OCI-LY1 (cell line): ENCODE data around the gene TESK2.

ENCODE experiments used
- H2AFZ ChIP-seq: fragments of 200-600 bp; sonication (generic), shearing (Covaris generic); 2 replicates; pipeline ENCODE4 v1.6.0; 2014; ENCODE audit warnings: antibody characterized with exemption, mild to moderate bottlenecking, low read length
- H3F3A ChIP-seq: fragments of 200-600 bp; sonication (generic), shearing (Covaris generic); 2 replicates; pipeline ENCODE4 v1.6.0; 2014; ENCODE audit warnings: mild to moderate bottlenecking, antibody characterized with exemption, low read length, moderate library complexity; ENCODE audit not compliant: insufficient read depth
- H3K27ac ChIP-seq: fragments of 200-600 bp; sonication (generic); 2 replicates; pipeline ENCODE4 v1.5.1; 2014; ENCODE audit warnings: low read length, mixed run types, mild to moderate bottlenecking, low read depth; ENCODE audit not compliant: poor library complexity, severe bottlenecking
- H3K27me3 ChIP-seq: fragments of 200-600 bp; sonication (generic); 2 replicates; pipeline ENCODE4 v1.6.0; 2014; ENCODE audit warnings: antibody characterized with exemption, mild to moderate bottlenecking, low read length, moderate library complexity; ENCODE audit not compliant: insufficient read depth
- H3K36me3 ChIP-seq: fragments of 200-600 bp; sonication (generic); 2 replicates; pipeline ENCODE4 v1.6.1; 2014; ENCODE audit warnings: mild to moderate bottlenecking, antibody characterized with exemption, low read length, moderate library complexity, mixed read lengths; ENCODE audit not compliant: insufficient read depth
- H3K4me1 ChIP-seq: fragments of 200-600 bp; sonication (generic); 2 replicates; pipeline ENCODE4 v1.5.1; 2014; ENCODE audit warnings: mild to moderate bottlenecking, low read length, moderate library complexity; ENCODE audit not compliant: insufficient read depth, severe bottlenecking
- H3K4me2 ChIP-seq: fragments of 200-600 bp; sonication (generic), shearing (Covaris generic); 2 replicates; pipeline ENCODE4 v1.6.1; 2014; ENCODE audit warnings: low read length
- H3K4me3 ChIP-seq: fragments of 200-600 bp; sonication (generic); 2 replicates; pipeline ENCODE4 v1.5.1; 2014; ENCODE audit warnings: low read length, low read depth, mild to moderate bottlenecking, mixed read lengths; ENCODE audit not compliant: poor library complexity, severe bottlenecking
- H3K79me2 ChIP-seq: fragments of 200-600 bp; shearing (Covaris generic); 2 replicates; pipeline ENCODE4 v1.6.1; 2016; ENCODE audit warnings: mixed run types, low read length, mixed read lengths; ENCODE audit not compliant: insufficient read depth
- H3K9ac ChIP-seq: fragments of 200-600 bp; sonication (generic), shearing (Covaris generic); 2 replicates; pipeline ENCODE4 v1.6.1; 2014; ENCODE audit warnings: mild to moderate bottlenecking, low read length, mixed read lengths
- H3K9me2 ChIP-seq: fragments of 200-600 bp; sonication (generic), shearing (Covaris generic); 2 replicates; pipeline ENCODE4 v1.6.1; 2014; ENCODE audit warnings: low read depth, mild to moderate bottlenecking, low read length, mixed read lengths
- H3K9me3 ChIP-seq: fragments of 200-600 bp; shearing (Covaris generic); 2 replicates; pipeline ENCODE4 v1.6.1; 2014; ENCODE audit warnings: low read length, mixed read lengths
- H4K20me1 ChIP-seq: fragments of 200-600 bp; sonication (generic), shearing (Covaris generic); 2 replicates; pipeline ENCODE4 v1.6.0; 2016; ENCODE audit warnings: mild to moderate bottlenecking, low read length; ENCODE audit not compliant: insufficient read depth
- EZH2 ChIP-seq: fragments of 200-600 bp; sonication (generic), shearing (Covaris generic); IDR thresholded peaks from 2 replicates; pipeline ENCODE4 v1.8.0; 2017; ENCODE audit warnings: borderline replicate concordance, mixed run types, mild to moderate bottlenecking, antibody characterized with exemption, low read length, moderate library complexity, mixed read lengths
- TF ChIP-seq, protein P1 (sequence below): fragments of 200-600 bp; sonication (generic), shearing (Covaris generic); IDR thresholded peaks from 2 replicates; pipeline ENCODE4 v1.5.1; 2017; ENCODE audit warnings: mild to moderate bottlenecking, antibody characterized with exemption, low read length, moderate library complexity, mixed read lengths

Gene TESK2

DNA sequence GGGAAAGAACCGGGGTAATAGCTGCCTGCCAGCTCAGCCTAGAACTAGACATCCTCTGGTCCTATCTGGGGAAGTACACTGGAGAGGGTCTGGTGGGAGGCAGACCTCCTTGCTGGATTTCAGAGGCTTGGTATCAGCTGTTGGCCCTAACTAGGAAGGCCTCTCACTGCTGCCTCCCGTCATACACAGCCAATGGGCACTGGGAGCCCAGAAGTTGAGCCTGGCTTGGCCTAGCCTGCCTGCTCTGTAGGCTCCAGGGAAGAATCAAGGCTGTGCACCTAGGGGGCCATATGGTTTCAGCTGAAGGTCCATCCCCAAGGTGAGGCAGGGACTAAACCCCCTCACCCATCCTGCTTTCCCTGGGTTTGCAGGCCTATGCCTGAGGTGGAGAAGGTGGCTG lies 146.5 kb downstream of the TESK2 start:
- Histone ChIP-seq H3K9me2 (no peaks in the 10 kb centered on the region), H3K9me3 (no peaks in the 10 kb centered on the region), H3K79me2 (peaks cover 5% of the 10 kb centered on the region), H3K4me3 (no peak overlapping the region), H3K27ac (no peak overlapping the region), H3K4me1 (peaks cover 13% of the 10 kb centered on the region), H4K20me1 (no peaks in the 10 kb centered on the region), H2AFZ (no peak overlapping the region), H3F3A (no peaks in the 10 kb centered on the region), H3K4me2 (no peak overlapping the region), H3K36me3 (peaks cover 45% of the 10 kb centered on the region), H3K27me3 (no peaks in the 10 kb centered on the region), H3K9ac (no peak overlapping the region)
- TF ChIP-seq EZH2, result no peak
- TF ChIP-seq, protein P1, sequence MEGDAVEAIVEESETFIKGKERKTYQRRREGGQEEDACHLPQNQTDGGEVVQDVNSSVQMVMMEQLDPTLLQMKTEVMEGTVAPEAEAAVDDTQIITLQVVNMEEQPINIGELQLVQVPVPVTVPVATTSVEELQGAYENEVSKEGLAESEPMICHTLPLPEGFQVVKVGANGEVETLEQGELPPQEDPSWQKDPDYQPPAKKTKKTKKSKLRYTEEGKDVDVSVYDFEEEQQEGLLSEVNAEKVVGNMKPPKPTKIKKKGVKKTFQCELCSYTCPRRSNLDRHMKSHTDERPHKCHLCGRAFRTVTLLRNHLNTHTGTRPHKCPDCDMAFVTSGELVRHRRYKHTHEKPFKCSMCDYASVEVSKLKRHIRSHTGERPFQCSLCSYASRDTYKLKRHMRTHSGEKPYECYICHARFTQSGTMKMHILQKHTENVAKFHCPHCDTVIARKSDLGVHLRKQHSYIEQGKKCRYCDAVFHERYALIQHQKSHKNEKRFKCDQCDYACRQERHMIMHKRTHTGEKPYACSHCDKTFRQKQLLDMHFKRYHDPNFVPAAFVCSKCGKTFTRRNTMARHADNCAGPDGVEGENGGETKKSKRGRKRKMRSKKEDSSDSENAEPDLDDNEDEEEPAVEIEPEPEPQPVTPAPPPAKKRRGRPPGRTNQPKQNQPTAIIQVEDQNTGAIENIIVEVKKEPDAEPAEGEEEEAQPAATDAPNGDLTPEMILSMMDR, result no peak

DNA sequence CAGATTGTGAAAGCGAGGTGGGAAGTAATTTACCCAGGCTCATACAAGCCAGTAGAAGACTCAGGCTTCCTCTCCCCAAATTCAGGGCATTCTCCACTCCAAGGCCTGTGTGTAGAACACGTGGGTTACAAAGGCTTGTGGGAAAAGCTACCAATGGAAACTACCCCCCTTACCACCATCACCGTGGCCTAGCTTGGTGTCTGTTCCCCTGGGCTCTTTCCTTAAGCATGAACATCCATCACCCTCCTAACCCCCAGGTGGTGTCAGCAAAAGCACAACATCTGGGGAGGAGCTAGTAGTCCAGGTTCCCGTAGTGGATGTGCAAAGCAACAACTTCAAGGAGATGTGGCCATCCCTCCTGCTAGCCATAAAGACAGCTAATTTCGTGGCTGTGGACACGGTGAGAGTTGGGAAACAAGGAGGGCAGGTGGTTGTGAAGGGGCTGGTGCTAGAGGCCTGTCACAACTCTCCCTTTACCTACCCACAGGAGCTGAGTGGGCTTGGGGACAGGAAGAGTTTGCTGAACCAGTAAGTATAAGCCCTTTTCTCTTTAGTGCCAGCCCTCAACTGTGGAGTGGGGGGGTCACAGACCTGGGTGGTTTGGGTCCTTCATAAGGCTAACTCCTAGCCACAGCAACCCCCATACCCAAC lies 150.0 kb downstream of the TESK2 start:
- H3K36me3 ChIP-seq, result peaks cover 51% of the 10 kb centered on the region
- peak overlapping the region; percentile 84 for H3K27ac ChIP-seq
- H3K4me1 ChIP-seq, result peaks cover 24% of the 10 kb centered on the region
- TF ChIP-seq EZH2, result no peak
- TF ChIP-seq, protein P1, result peak; percentile 17; the same call in 1 of the 2 replicates
- no peak overlapping the region for H2AFZ ChIP-seq
- H3F3A ChIP-seq, result no peaks in the 10 kb centered on the region
- H3K9ac ChIP-seq, result peak overlapping the region; percentile 99
- H3K4me2 ChIP-seq, result peak overlapping the region; percentile 99
- no peaks in the 10 kb centered on the region for H4K20me1 ChIP-seq
- H3K9me3 ChIP-seq, result no peaks in the 10 kb centered on the region
- peaks cover 5% of the 10 kb centered on the region for H3K79me2 ChIP-seq
- no peaks in the 10 kb centered on the region for H3K9me2 ChIP-seq
- H3K27me3 ChIP-seq, result no peaks in the 10 kb centered on the region
- peak overlapping the region; percentile 99 for H3K4me3 ChIP-seq

DNA sequence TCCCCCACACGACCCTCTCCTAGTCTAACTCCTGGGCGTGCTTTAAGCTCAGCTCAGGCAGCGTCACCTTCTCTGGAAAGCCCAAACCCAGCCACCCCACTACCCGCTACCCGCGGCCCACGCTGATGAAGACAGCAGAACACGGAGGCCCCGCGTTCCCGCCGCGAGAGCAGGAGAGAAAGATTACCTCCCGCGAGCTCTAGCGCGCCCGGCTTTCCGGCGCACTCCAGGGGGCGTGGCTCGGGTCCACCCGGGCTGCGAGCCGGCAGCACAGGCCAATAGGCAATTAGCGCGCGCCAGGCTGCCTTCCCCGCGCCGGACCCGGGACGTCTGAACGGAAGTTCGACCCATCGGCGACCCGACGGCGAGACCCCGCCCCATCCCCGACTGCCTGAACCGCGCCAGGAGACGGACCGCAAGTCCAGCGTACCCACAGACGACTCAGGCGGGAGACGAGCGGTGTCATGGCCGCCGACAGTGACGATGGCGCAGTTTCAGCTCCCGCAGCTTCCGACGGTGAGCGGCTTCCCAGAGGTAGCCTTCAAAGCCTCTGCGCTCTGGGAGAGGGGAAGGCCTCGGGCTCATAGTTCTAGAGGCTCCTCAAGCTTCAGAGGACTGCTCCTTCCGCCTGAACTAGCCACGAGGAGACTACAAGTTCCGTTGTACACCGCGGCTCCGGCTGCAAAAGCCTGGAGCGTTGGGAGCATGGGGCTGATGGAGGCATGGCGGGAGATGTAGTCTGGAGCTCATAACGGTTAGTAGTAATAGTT lies 151.0 kb downstream of the TESK2 start, which contains the start of the genes MUTYH and TOE1:
Gene MUTYH (minus strand): TSS at position 652 of the 770 bp plus-strand sequence. CDS start 5,935 bp downstream, outside the sequence.
Gene TOE1 (plus strand): TSS at position 382 of the 770 bp plus-strand sequence. CDS start 83 bp downstream, at position 465.
- peaks cover 27% of the 10 kb centered on the region for H3K4me1 ChIP-seq
- H3K9me3 ChIP-seq, result no peaks in the 10 kb centered on the region
- H3K9ac ChIP-seq, result peak within 1 kb of the TSS; percentile 99
- no peak within 1 kb of the TSS for H2AFZ ChIP-seq
- H3K27me3 ChIP-seq, result no peaks in the 10 kb centered on the region
- peak within 1 kb of the TSS; percentile 84 for H3K27ac ChIP-seq
- no peaks in the 10 kb centered on the region for H3F3A ChIP-seq
- no peaks in the 10 kb centered on the region for H4K20me1 ChIP-seq
- peaks cover 5% of the 10 kb centered on the region for H3K79me2 ChIP-seq
- H3K4me3 ChIP-seq, result peak within 1 kb of the TSS; percentile 99
- peaks cover 42% of the 10 kb centered on the region for H3K36me3 ChIP-seq
- peak within 1 kb of the TSS; percentile 99 for H3K4me2 ChIP-seq
- H3K9me2 ChIP-seq, result no peaks in the 10 kb centered on the region
- TF ChIP-seq, protein P1, result no peak
- TF ChIP-seq EZH2, result no peak
